H1 (cell line): ENCODE results near the gene PRSS2. TPM values are rescaled to one million over a fixed set of nuclear protein-coding genes. Genes with fewer than 3 reads are reported as not detected.

Experiments used
- CTCF ChIA-PET: fragments of 300-600 bp; sonication (Branson Sonifier 250); formaldehyde crosslinking; loops from one replicate; lab custom pipeline; 2021; ENCODE audit not compliant: partially characterized antibody; lab: Charles Lee
- POLR2A ChIA-PET: fragments of 300-600 bp; sonication (Branson Sonifier 250); formaldehyde crosslinking; loops from one replicate; lab custom pipeline; 2021; ENCODE audit warnings: inconsistent platforms; ENCODE audit not compliant: partially characterized antibody; lab: Charles Lee
- DNase-seq, 2 experiments: peaks; one replicate each; pipeline versions ENCODE4 v3.0.0 to v3.0.0-alpha.2; 2010 to 2022; ENCODE audit warnings: low spot score in 2 of 2, low read depth in 1 of 2, mixed read lengths in 1 of 2
- FAIRE-seq: peaks from 2 replicates; lab custom pipeline; 2011; peaks lifted over from hg19 to GRCh38; lab: Jason Lieb, UNC
- H2AFZ ChIP-seq: 2 replicates; pipeline ENCODE4 v1.8.1; 2012; ENCODE audit warnings: low read length, inconsistent platforms
- H2AK5ac ChIP-seq: 2 replicates; pipeline ENCODE4 v1.6.1; 2013; ENCODE audit warnings: low read depth, low read length
- H2BK120ac ChIP-seq: replicated peaks from 2 replicates; pipeline ENCODE3; 2013; ENCODE audit warnings: low read depth, low read length, inconsistent platforms
- H2BK12ac ChIP-seq: 2 replicates; pipeline ENCODE4 v1.6.1; 2013; ENCODE audit warnings: low read depth, low read length
- H2BK15ac ChIP-seq: 2 replicates; pipeline ENCODE4 v1.6.1; 2013; ENCODE audit warnings: low read length
- H2BK20ac ChIP-seq: 2 replicates; pipeline ENCODE4 v1.6.1; 2013; ENCODE audit warnings: low read length
- H2BK5ac ChIP-seq: 2 replicates; pipeline ENCODE4 v1.6.1; 2013; ENCODE audit warnings: low read depth, low read length
- H3K14ac ChIP-seq: 2 replicates; pipeline ENCODE4 v1.6.1; 2013; ENCODE audit warnings: inconsistent platforms; ENCODE audit not compliant: insufficient read length
- H3K18ac ChIP-seq: 2 replicates; pipeline ENCODE4 v1.6.1; 2013; ENCODE audit warnings: low read length; ENCODE audit errors: extremely low read depth
- H3K23ac ChIP-seq: 2 replicates; pipeline ENCODE4 v1.6.1; 2013; ENCODE audit warnings: inconsistent platforms; ENCODE audit not compliant: insufficient read length
- H3K23me2 ChIP-seq: 2 replicates; pipeline ENCODE4 v1.6.1; 2013; ENCODE audit warnings: low read depth, low read length
- H3K27ac ChIP-seq: 2 replicates; pipeline ENCODE4 v1.6.1; 2011; ENCODE audit warnings: low read depth, low read length, inconsistent platforms
- H3K27me3 ChIP-seq, 4 experiments: replicated peaks in 1 of 4; 1 replicate in 1 of 4; 2 replicates in 3 of 4; pipeline versions ENCODE4 v1.6.1 to v1.8.1; 2011 to 2013; ENCODE audit warnings: low read length in 3 of 4, mild to moderate bottlenecking in 3 of 4, inconsistent platforms in 2 of 4, mixed read lengths in 2 of 4, moderate library complexity in 1 of 4; ENCODE audit not compliant: control insufficient read depth in 3 of 4, insufficient read depth in 3 of 4; ENCODE audit errors: extremely low read depth in 1 of 4
- H3K36me3 ChIP-seq, 4 experiments: 2 replicates each; pipeline versions ENCODE4 v1.6.1 to v1.8.1; 2011 to 2013; ENCODE audit warnings: mild to moderate bottlenecking in 4 of 4, low read length in 3 of 4, moderate library complexity in 2 of 4, control low read depth in 1 of 4, inconsistent platforms in 1 of 4; ENCODE audit not compliant: insufficient read depth in 4 of 4, control insufficient read depth in 2 of 4
- H3K4ac ChIP-seq: replicated peaks from 2 replicates; pipeline ENCODE3; 2013; ENCODE audit warnings: low read length, low read depth, mixed read lengths, inconsistent platforms; ENCODE audit not compliant: insufficient read length
- H3K4me1 ChIP-seq, 4 experiments: replicated peaks in 1 of 4; 1 replicate in 1 of 4; 2 replicates in 3 of 4; pipeline versions ENCODE4 v1.6.1 to v1.8.1; 2011 to 2013; ENCODE audit warnings: low read length in 3 of 4, inconsistent platforms in 2 of 4, mixed read lengths in 1 of 4; ENCODE audit not compliant: insufficient read depth in 4 of 4, control insufficient read depth in 3 of 4
- H3K4me2 ChIP-seq, 2 experiments: 2 replicates each; pipeline versions ENCODE4 v1.6.1 to v1.8.1; 2011 to 2013; ENCODE audit warnings: low read depth in 2 of 2, low read length in 2 of 2, control low read depth in 1 of 2, inconsistent platforms in 1 of 2, mild to moderate bottlenecking in 1 of 2; ENCODE audit not compliant: insufficient read depth in 1 of 2
- H3K4me3 ChIP-seq, 4 experiments: fragments of 200-600, 300-600 bp in 1 of 4; sonication (generic), shearing (Covaris generic), sonication (Bioruptor Twin) in 1 of 4; 2 replicates each; pipeline versions ENCODE4 v1.5.1 to v1.8.1; 2011 to 2016; ENCODE audit warnings: low read length in 4 of 4, low read depth in 3 of 4, control low read depth in 2 of 4, inconsistent platforms in 2 of 4, mild to moderate bottlenecking in 2 of 4, mixed read lengths in 1 of 4, moderate library complexity in 1 of 4; ENCODE audit not compliant: insufficient read depth in 2 of 4; ENCODE audit errors: extremely low read depth in 1 of 4
- H3K56ac ChIP-seq: replicated peaks from 2 replicates; pipeline ENCODE3; 2013; ENCODE audit warnings: low read depth, mild to moderate bottlenecking, mixed read lengths, low read length, inconsistent platforms; ENCODE audit not compliant: insufficient read length
- H3K79me1 ChIP-seq: 2 replicates; pipeline ENCODE4 v1.6.1; 2013; ENCODE audit warnings: low read depth, low read length, control low read depth
- H3K79me2 ChIP-seq, 2 experiments: 2 replicates each; pipeline versions ENCODE4 v1.6.1 to v1.8.1; 2012 to 2013; ENCODE audit warnings: low read length in 2 of 2, mild to moderate bottlenecking in 2 of 2, inconsistent platforms in 1 of 2; ENCODE audit not compliant: insufficient read depth in 2 of 2, control insufficient read depth in 1 of 2
- H3K9ac ChIP-seq, 4 experiments: replicated peaks in 1 of 4; 1 replicate in 1 of 4; 2 replicates in 3 of 4; pipeline versions ENCODE4 v1.6.1 to v1.8.1; 2011 to 2013; ENCODE audit warnings: low read depth in 3 of 4, low read length in 3 of 4, control low read depth in 2 of 4, mild to moderate bottlenecking in 2 of 4, moderate library complexity in 2 of 4, inconsistent platforms in 1 of 4; ENCODE audit errors: extremely low read depth in 1 of 4
- H3K9me3 ChIP-seq, 2 experiments: 2 replicates each; pipeline versions ENCODE4 v1.6.1 to v1.8.1; 2012 to 2013; ENCODE audit warnings: mild to moderate bottlenecking in 2 of 2, moderate library complexity in 2 of 2, control low read depth in 1 of 2, inconsistent platforms in 1 of 2, low read depth in 1 of 2, low read length in 1 of 2, mixed read lengths in 1 of 2; ENCODE audit not compliant: insufficient read depth in 2 of 2
- H4K20me1 ChIP-seq, 2 experiments: replicated peaks in 1 of 2; 2 replicates each; pipeline versions ENCODE3 to v1.8.1; 2011 to 2013; ENCODE audit warnings: inconsistent platforms in 2 of 2, low read length in 2 of 2, mild to moderate bottlenecking in 1 of 2; ENCODE audit not compliant: insufficient read depth in 2 of 2, control insufficient read depth in 1 of 2
- H4K5ac ChIP-seq: 2 replicates; pipeline ENCODE4 v1.6.1; 2013; ENCODE audit warnings: low read length, low read depth, mixed read lengths, inconsistent platforms; ENCODE audit not compliant: insufficient read length
- H4K8ac ChIP-seq: 2 replicates; pipeline ENCODE4 v1.8.0; 2013; ENCODE audit warnings: mild to moderate bottlenecking, moderate library complexity, low read length, inconsistent platforms; ENCODE audit not compliant: insufficient read depth; ENCODE audit errors: extremely low read depth
- H4K91ac ChIP-seq: replicated peaks from 2 replicates; pipeline ENCODE3; 2013; ENCODE audit warnings: low read length, mixed read lengths, inconsistent platforms; ENCODE audit not compliant: insufficient read length
- CEBPB ChIP-seq: IDR thresholded peaks from 2 replicates; pipeline ENCODE4 v1.6.1; 2012; ENCODE audit warnings: low read depth, low read length
- HDAC2 ChIP-seq, 2 experiments: fragments of 300-600 bp in 1 of 2; sonication (generic) in 1 of 2; IDR thresholded peaks; 2 replicates each; pipeline ENCODE4 v1.6.1; 2011 to 2012; ENCODE audit warnings: low read depth in 2 of 2, low read length in 2 of 2, mild to moderate bottlenecking in 2 of 2, moderate library complexity in 2 of 2, borderline replicate concordance in 1 of 2, inconsistent platforms in 1 of 2
- HDAC6 ChIP-seq: IDR thresholded peaks from one replicate; pipeline ENCODE4 v1.7.1; 2012; ENCODE audit warnings: low read depth, mild to moderate bottlenecking, inconsistent platforms, low read length, moderate library complexity
- SP2 ChIP-seq: IDR thresholded peaks from 2 replicates; pipeline ENCODE4 v1.6.1; 2012; ENCODE audit warnings: mild to moderate bottlenecking, low read length, inconsistent platforms
- TBP ChIP-seq: IDR thresholded peaks from 2 replicates; pipeline ENCODE4 v1.6.1; 2011; ENCODE audit warnings: low read depth, low read length, improper control_type of control experiment
- TEAD4 ChIP-seq: IDR thresholded peaks from 2 replicates; pipeline ENCODE4 v1.6.1; 2012; ENCODE audit warnings: low read depth, low read length, inconsistent platforms, mixed read lengths
- YY1 ChIP-seq: IDR thresholded peaks from 2 replicates; pipeline ENCODE4 v1.6.1; 2011; ENCODE audit warnings: low read depth, mild to moderate bottlenecking, low read length
- WGBS, 2 experiments: shearing (Covaris generic) in 1 of 2; methylation state at CpG; one replicate each; pipeline versions ENCODE4 v1.1.6 to v1.1.7; 2013 to 2015; ENCODE audit warnings: low lambda C conversion rate in 2 of 2, mixed read lengths in 2 of 2, inconsistent platforms in 1 of 2, low coverage in 1 of 2, missing lambda C conversion rate in 1 of 2; ENCODE audit not compliant: insufficient replicate concordance in 2 of 2, insufficient coverage in 1 of 2, insufficient read length in 1 of 2; ENCODE audit errors: extremely low coverage in 1 of 2, missing lambda C conversion rate in 1 of 2; 5-methylcytosine and 5-hydroxymethylcytosine counted together
- polyA plus RNA-seq, 7 experiments: library from polyadenylated mRNA; depleted of rRNA in 3 of 7; stranded (reverse) in 5 of 7; unstranded in 2 of 7; fragments of >200 nt in 5 of 7; fragments of 200-250 nt in 2 of 7; gene quantifications; 1 replicate in 5 of 7; 2 replicates in 1 of 7; 4 replicates in 1 of 7; pipeline versions ENCODE4 v1.2.1 to v1.2.3, GENCODE V29; 2011 to 2013; ENCODE audit warnings: missing spikeins in 2 of 7, mixed read lengths in 2 of 7
- total RNA-seq: library from RNA; stranded (reverse); fragmentation: NEBNext Ultra II Directional; extraction: Animal tissue kit (Norgen Biotek cat#: 25700); gene quantifications from 2 replicates; pipeline ENCODE4 v1.2.1, GENCODE V29; 2021
- TF ChIP-seq, protein P1 (sequence below): IDR thresholded peaks from 2 replicates; pipeline ENCODE4 v1.6.1; 2011; ENCODE audit warnings: low read depth, mild to moderate bottlenecking, low read length; ENCODE audit not compliant: insufficient read depth
- TF ChIP-seq, protein P2 (sequence below): IDR thresholded peaks from 2 replicates; pipeline ENCODE4 v1.6.1; 2012; ENCODE audit warnings: inconsistent platforms
- TF ChIP-seq, protein P3 (sequence below): IDR thresholded peaks from 2 replicates; pipeline ENCODE4 v1.6.1; 2012; ENCODE audit warnings: inconsistent platforms

PRSS2 gene
- total and polyA plus RNA-seq, 2 of the 8 experiments (the other 6 are each of a cell fraction or from before 2014, with no cell fraction given): not detected

DNA sequence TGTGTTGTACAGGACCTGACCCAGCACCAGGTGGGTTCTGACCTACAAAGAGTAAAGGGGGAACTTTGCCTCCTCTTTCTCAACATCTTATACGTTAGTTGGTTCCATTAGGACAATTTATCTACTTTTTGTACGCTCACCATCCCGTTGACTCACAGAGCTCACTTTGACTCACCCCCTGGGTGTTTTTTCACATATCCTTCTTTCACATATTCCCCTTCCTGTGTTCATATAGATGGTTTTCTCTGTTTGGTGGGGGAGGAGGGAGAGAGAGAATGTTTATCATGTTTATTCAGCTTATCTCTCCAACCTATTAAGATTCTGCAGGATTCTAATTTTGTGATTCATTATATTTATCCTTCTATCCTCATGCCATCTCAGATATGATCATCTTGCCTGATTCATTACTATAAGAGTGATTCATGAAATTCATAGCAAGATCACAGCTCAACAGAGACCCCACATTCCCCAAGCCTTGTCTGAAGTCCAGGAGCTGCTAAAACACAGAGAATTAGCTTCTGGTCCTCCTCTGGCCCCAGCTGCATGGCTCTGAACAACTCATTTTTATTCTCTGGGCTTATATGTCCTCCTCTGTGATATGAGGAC, 37.2 kb downstream of the PRSS2 start:
- H3K23ac ChIP-seq: no peak overlapping the region
- no peak overlapping the region for H3K14ac ChIP-seq
- WGBS, 2 experiments: 92% methylated on average over 3 of the region's 3 CpGs; no CpG with 5 or more reads in 1 of the 2 experiments
- H4K91ac ChIP-seq: no peak overlapping the region
- H3K27ac ChIP-seq: no peak overlapping the region
- no peaks in the 10 kb centered on the region for H3K23me2 ChIP-seq
- POLR2A ChIA-PET: interaction anchor here (1.1 to 5.7 kb wide), 3 partner anchors 10 to 21 kb away, joined by 3 to 36 read pairs (median 5); no protein-coding TSS in a partner anchor
- H2AK5ac ChIP-seq: no peak overlapping the region
- H3K56ac ChIP-seq: no peak overlapping the region
- FAIRE-seq: no peak
- peaks cover 5 to 16% (median 8%) of the 10 kb centered on the region in 4 experiments for H3K4me1 ChIP-seq
- no peak overlapping the region for H4K5ac ChIP-seq
- H3K9me3 ChIP-seq: no peaks in the 10 kb centered on the region
- no peak for DNase-seq
- H2BK20ac ChIP-seq: no peak overlapping the region
- H2BK120ac ChIP-seq: no peak overlapping the region
- no peak overlapping the region for H2BK15ac ChIP-seq
- CTCF ChIA-PET: interaction anchor here (0.7 to 18.9 kb wide), 12 partner anchors 10 to 203 kb away, joined by 3 to 430 read pairs (median 4); no protein-coding TSS in a partner anchor
- no peak overlapping the region for H3K4me3 ChIP-seq
- no peak overlapping the region for H2BK12ac ChIP-seq
- no peak overlapping the region for H3K4me2 ChIP-seq
- no peaks in the 10 kb centered on the region for H4K20me1 ChIP-seq
- no peak overlapping the region for H2BK5ac ChIP-seq
- H3K18ac ChIP-seq: no peak overlapping the region
- H2AFZ ChIP-seq: no peak overlapping the region
- no peaks in the 10 kb centered on the region for H3K27me3 ChIP-seq
- no peak overlapping the region for H3K4ac ChIP-seq
- no peaks in the 10 kb centered on the region for H3K79me2 ChIP-seq
- H3K79me1 ChIP-seq: no peaks in the 10 kb centered on the region
- peaks cover 0 to under 1% (median 0%) of the 10 kb centered on the region in 4 experiments; a peak in 2 of 8 replicates for H3K36me3 ChIP-seq
- H4K8ac ChIP-seq: no peak overlapping the region
- H3K9ac ChIP-seq: no peak overlapping the region
- TF ChIP-seq, protein P1, sequence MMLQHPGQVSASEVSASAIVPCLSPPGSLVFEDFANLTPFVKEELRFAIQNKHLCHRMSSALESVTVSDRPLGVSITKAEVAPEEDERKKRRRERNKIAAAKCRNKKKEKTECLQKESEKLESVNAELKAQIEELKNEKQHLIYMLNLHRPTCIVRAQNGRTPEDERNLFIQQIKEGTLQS: no peak
- TF ChIP-seq CEBPB (no peak), SP2 (no peak), HDAC6 (no peak), HDAC2 (IDR thresholded peaks at IDR 0.05; ENCODE audit: borderline replicate concordance in 1 of 2, low read depth in 2 of 2, low read length in 2 of 2) (no peak), TEAD4 (no peak), YY1 (no peak), TBP (no peak)
- TF ChIP-seq, protein P2, sequence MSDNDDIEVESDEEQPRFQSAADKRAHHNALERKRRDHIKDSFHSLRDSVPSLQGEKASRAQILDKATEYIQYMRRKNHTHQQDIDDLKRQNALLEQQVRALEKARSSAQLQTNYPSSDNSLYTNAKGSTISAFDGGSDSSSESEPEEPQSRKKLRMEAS: no peak
- TF ChIP-seq, protein P3, sequence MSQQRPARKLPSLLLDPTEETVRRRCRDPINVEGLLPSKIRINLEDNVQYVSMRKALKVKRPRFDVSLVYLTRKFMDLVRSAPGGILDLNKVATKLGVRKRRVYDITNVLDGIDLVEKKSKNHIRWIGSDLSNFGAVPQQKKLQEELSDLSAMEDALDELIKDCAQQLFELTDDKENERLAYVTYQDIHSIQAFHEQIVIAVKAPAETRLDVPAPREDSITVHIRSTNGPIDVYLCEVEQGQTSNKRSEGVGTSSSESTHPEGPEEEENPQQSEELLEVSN: no peak
